H1 (cell line): Measurements from ENCODE around the gene RETREG1. TPM values are rescaled to one million over a fixed set of nuclear protein-coding genes. Genes with fewer than 3 reads are reported as not detected.

Source experiments
- CREB1 ChIP-seq: IDR thresholded peaks from 2 replicates; pipeline ENCODE4 v1.6.1; 2012; ENCODE audit warnings: inconsistent platforms
- KDM4A ChIP-seq: IDR thresholded peaks from one replicate; pipeline ENCODE4 v1.7.1; 2012; ENCODE audit warnings: low read depth, mild to moderate bottlenecking, moderate library complexity, low read length, inconsistent platforms; ENCODE audit not compliant: severe bottlenecking
- POLR2A ChIP-seq, 2 experiments: IDR thresholded peaks; 1 replicate in 1 of 2; 2 replicates in 1 of 2; pipeline ENCODE4 v1.6.1; 2011; ENCODE audit warnings: low read depth in 2 of 2, low read length in 2 of 2, mild to moderate bottlenecking in 2 of 2; ENCODE audit errors: control extremely low read depth in 1 of 2
- SIN3A ChIP-seq, 2 experiments: IDR thresholded peaks in 1 of 2; conservative IDR thresholded peaks in 1 of 2; 2 replicates each; pipeline ENCODE4 v1.6.1; 2011 to 2012; ENCODE audit warnings: low read length in 2 of 2, improper control_type of control experiment in 1 of 2, low read depth in 1 of 2, mild to moderate bottlenecking in 1 of 2
- polyA plus RNA-seq, 7 experiments: library from polyadenylated mRNA; depleted of rRNA in 3 of 7; stranded (reverse) in 5 of 7; unstranded in 2 of 7; fragments of >200 nt in 5 of 7; fragments of 200-250 nt in 2 of 7; gene quantifications; 1 replicate in 5 of 7; 2 replicates in 1 of 7; 4 replicates in 1 of 7; pipeline versions ENCODE4 v1.2.1 to v1.2.3, GENCODE V29; 2011 to 2013; ENCODE audit warnings: missing spikeins in 2 of 7, mixed read lengths in 2 of 7
- small RNA-seq: library from polyadenylated mRNA; stranded (forward); fragments of <200 nt; extraction: miRNeasy Mini kit (QIAGEN cat#:217004); gene quantifications from one replicate; pipeline ENCODE3, GENCODE V24; 2013; ENCODE audit not compliant: insufficient read depth
- total RNA-seq: library from RNA; stranded (reverse); fragmentation: NEBNext Ultra II Directional; extraction: Animal tissue kit (Norgen Biotek cat#: 25700); gene quantifications from 2 replicates; pipeline ENCODE4 v1.2.1, GENCODE V29; 2021

Gene RETREG1
- total and polyA plus RNA-seq, 2 of the 8 experiments (the other 6 are each of a cell fraction or from before 2014, with no cell fraction given) = 0.62 to 1.9 TPM

DNA sequence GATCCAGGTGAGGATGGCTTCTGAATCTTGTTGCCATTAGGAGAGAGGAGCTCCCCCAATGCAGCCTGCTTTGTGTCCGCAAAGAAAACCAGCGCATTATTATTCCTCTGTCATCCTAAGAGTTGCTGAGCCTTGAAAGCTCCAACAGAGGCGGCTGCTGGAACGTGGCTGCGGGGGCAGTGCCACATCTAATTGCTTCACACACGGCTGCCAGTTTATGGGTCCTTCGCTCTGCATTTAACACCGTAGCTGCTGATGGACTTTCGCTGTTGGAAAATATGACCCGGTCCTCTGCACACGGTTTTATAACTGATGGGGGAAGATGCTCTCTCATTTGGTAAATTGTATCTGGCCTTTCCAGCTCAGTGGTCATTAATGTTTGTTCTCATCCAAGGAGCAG lies 189.2 kb downstream of the RETREG1 start (continued):
- no peak for TF ChIP-seq CREB1
- TF ChIP-seq POLR2A (IDR thresholded peaks at IDR 0.05; ENCODE audit: control extremely low read depth in 1 of 2, low read depth in 2 of 2, low read length in 2 of 2) = no peak
- TF ChIP-seq KDM4A = no peak
- TF ChIP-seq SIN3A (conservative IDR thresholded peaks at IDR 0.05 in 1 of 2, IDR thresholded peaks at IDR 0.05 in 1 of 2; ENCODE audit: low read depth in 1 of 2, low read length in 2 of 2) = no peak

Small RNA genes within 50 kb of the gene (small RNA-seq; reads per million reads assigned to genes)
- gene RF00019 = not detected

Other genes with a start within 250 kb of the RETREG1 start
- gene ZNF622, start 151.2 kb downstream of the RETREG1 start, total RNA-seq = 30.8 and 30.9 TPM in 2 replicates
- 8.8 and 8.9 TPM in 2 replicates for gene ZNF622, start 151.2 kb downstream of the RETREG1 start, polyA plus RNA-seq (2011; rRNA removed)